Stimulated activated CD8-positive, alpha-beta memory T cell treated with anti-CD3 and anti-CD28 coated beads, Interleukin-2, amount 100 ng/mL, for 48 hours (primary cell): Measurements from ENCODE around the gene DEPDC5.

Source experiments
- DNase-seq, 2 donors: peaks; one replicate each; pipeline ENCODE4 v3.0.0-alpha.2; 2020; ENCODE audit warnings: low read depth in 2 of 2

DEPDC5 gene

DNA sequence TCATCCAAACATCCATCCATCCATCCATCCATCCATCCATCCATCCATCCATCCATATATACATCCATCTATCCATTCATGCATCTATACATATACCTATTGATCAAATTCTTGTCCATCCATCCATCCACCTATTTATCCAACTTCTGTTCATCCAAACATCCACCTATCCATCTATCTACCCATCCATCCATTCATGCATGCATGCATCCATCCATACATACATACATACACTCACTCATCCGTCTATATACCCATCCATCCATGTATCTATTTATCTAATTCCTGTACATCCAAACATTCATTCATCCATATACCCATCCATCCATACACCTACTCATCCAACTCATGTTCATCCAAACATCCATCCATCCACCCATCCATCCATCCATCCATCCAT lies 171.2 kb downstream of the DEPDC5 start:
- no peak for DNase-seq

DNA sequence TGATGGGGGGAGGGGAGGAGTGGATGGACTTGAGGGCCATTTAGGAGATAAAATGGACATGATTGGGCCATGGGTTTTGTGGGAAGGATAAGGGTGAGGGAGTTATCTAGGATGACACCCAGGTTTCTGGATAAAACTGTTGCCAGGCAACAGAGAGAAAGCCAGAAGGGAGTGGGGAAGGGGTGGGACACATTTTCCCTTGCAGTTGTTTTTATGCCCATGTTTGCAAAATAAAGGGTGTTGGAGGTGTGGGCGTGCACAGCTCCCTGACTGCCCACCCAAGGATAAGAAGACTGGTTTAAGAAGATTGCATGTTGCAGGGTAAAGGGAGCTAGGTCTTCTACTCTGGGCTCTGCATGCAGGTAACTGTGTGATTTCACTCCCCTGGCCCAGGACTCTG lies 172.2 kb downstream of the DEPDC5 start:
- no peak for DNase-seq

DNA sequence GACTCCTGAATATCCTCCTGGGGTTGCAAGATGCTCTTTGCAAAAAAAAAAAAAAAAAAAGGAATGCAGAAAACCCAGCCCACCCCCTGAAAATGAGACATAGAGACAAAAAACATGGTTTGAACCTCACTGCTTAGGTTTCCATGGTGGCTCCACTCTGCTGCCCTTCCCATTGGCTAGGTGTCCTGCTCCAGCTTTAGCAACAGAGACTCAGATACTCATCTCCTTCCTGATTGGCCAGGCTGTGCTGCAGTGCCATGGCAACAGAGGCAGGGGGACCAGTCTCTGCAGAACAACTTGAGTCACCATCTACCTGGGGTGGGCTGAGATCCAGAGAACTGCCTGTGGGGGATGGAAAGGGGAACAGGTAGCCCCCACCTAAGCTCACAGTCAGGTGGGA lies 173.2 kb downstream of the DEPDC5 start:
- no peak for DNase-seq

DNA sequence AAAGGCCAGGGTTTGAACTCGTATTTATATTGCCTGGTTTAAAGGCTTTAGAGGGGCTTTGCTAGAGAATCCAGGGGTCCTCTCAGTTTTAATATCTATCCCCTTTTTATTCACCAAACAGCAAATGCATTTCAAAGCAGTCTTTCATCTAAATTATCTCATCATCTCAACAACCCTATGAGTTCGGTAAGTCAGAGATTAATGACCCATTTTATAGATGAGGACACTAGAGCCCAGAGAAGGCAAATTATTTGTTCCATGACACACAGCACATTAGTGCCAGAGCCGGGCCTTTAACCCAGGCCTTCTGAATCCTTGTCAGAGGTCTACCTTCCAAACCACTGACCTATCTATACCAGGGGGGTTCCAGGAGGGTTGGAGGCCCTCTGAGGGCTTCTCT lies 173.7 kb downstream of the DEPDC5 start:
- DNase-seq = no peak

DNA sequence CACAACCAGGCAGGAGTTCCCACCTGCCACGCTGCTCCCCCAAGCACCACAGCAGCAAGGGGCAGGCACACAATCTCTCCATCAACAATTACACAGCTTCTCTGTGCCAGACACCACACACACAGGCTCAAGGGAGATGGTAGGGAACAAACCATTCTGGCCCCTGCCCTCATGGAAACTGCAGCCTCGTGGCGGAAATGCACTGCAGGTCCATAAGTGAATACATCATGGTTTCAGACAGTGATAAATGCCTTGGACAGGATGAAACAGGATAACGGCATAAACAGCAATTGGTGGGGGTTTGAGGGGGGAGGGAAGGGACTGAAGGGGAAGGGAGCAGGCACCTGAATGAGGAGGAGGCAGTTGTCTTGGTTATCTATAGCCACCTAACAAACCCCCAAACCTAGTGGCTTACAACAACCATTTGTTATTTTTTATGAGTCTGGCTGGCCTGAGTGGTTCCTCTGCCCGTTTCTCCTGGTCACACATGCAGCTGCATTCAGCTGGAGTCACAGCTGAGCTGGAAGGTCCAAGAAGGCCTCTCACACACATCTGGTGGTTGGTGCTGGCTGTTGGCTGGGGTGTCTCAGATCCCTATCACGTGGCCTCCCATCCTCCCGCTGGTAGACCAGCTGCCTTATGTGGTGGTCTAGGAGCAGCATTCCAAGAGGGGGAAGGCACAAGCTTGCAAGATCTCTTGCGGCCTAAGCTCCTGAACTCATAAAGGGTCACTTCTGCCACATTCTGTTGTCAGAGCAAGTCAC lies 175.5 kb downstream of the DEPDC5 start:
- no peak for DNase-seq

DNA sequence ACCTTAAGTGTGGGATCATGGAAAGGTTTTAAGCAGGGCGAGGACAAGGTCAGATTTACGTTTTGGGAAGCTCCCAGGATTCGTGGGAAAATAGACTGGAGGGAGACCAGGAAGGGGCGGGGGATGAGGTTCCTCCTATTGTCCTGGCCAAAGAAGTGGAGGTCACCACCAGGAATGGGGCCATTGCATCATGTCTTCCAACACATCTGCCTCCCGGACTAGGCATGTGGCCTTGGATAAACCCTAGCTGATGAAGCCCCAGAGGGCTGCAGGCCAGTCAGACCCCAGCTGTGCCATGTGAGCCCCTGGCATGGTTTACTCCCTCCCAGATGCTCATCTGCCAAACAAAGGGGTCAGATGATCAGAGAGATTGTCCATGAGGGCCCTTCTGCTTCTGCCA lies 179.0 kb downstream of the DEPDC5 start:
- DNase-seq = no peak

DNA sequence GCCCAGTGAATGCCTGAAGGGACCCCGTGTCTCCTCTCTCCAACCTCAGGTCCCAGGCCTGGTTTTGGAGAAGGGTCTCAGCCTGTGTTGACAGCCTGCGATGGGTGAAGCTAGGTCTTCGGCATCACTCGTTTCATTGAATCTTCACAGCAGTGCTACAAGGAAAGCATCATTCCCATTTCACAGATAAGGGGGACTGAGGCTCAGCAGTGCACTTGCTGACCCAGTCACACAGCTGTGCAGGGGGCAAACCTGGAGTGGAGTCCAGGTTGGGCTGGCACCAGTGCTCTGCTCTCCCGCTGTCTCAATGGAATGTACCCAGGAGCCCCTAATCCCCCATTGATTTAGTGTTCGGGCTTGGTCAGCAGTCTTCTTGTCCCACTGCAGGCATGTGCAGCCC lies 179.6 kb downstream of the DEPDC5 start:
- no peak for DNase-seq

DNA sequence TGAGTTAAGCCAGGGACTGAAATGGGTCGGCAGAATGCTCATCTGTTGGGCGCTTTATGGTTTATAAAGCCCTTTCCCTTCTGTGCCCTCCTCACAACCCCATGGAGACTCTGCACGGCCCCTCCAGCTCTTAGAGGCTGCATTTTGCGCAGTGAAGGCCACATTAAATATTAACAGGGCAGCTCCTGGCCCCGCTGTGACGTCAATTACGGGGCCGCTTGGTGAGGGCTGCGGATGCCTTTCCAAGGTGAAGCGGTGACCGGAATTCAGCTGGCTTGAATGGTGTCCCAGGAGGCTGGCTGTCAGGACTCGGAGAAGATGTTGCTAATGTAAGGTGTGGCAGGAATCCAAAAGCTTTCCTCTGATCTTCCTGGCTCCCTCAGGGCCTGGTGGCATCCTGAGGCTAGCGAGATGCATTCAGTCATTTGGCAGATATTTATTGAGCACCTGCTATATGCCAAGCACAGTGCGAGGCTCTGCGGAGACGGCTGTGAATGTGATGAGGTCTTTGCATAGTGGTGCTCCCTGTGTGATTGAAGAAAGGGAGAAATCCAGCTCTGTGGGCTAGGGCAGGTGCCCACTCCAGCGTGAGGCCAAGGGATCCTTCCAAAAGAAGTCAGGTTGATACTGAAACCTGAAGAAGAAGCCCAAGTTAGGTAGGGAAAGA lies 180.1 kb downstream of the DEPDC5 start:
- DNase-seq = no peak

DNA sequence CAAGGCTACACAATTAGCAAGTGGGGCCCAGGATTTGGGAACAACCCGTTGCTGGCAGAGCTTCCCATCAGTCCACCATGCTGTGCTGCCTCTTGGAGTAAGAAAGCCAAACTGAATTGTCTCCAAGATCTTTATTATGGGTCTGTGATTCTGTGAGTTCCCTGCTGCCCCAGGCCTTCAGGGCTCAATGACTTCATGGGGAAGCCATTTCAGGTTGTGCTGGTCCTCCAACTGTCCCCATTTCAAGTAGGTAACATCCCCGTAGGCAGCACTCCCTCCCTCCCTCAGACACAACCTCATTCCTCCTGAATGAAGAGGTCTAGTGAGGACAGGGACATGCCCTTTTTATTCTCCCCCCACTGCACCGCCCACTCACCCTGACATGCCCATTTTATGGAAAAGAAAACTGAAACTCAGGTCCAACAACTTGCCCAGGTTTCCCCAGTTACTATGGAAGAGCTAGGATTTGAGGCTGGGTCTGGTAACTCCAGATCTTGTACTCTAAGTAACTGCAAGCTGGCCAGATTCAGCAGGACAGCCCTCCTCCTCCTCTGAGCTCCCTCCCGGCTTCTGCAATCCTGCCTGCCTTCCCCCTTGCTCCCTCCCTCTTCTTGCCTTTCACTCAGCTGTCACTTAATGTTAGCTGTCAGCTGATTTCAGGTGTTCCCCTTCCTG lies 182.3 kb downstream of the DEPDC5 start:
- DNase-seq = no peak

DNA sequence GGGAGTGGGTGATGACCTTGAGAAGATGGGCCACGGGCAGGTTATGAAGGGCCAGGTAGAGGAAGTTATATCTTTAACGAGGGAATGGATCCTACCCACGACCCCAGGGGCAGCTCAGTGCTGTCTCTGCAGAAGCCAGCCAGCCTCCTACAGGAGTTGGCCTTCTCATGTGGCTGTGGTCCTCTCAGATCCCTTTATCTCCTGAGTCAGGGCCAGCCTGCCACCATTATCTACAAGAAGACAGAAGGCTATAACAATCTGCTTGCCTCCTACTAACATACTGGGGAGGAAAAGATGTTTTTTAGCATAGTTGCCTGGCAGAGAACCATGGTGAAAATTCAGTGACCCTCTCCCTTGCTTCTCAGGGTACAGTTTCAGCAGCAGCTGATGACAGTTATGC lies 183.5 kb downstream of the DEPDC5 start:
- DNase-seq = no peak

DNA sequence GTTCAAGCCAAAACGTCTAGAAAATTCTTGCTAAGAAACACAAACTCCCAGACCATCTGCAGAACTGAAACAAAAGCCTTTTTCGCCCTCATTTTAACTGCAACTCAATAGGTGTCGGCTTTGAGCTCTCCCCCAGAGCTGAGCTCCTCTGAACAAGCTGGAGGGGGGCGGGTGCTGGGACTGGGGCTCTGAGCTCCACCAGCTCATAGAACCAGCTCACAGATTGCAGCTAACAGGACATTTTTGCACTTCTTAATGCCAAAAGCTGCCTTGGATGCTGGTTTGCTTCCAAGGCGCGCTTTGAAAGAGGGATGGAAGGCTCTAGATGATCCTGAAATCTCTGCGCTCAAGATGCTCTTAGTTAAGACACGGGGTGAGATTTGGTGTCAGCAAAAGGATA lies 184.5 kb downstream of the DEPDC5 start:
- DNase-seq = no peak

DNA sequence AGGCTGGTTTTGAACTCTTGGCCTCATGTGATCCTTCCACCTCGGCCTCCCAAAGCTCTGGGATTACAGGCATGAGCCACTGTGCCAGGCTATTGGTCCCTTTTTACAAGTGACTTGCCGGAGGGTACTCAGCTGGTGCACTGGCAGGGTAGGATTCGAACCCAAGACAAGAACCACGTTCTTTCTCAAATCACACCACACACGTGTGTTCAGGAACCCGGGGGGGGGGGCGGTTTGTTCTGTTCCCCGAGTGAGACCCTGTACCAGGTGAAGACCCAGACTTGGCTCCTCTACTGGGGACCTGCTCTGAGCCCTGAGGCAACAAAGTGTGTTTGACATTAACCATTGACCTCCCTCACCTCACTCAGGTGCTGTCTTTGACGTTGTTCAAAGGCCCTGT lies 186.7 kb downstream of the DEPDC5 start:
- no peak for DNase-seq

DNA sequence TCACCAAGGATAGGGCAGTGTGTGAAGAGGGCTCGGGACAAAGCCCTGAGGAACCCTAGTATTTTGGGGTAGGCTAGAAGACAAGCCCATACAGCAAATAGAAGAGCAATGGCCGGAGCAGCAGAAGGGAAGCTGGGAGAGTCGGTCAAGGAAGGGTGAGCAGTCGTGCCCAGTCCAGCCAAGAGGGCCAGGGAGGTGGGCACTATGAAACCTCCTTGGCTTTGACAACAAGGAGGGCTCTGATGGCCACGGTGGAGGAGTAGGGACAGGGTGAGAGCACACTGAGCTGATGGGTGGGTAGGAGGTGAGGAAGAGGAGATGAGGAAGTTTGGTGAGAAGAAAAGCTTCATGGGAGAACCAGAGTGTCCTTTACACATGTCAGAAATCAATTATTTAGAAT lies 188.3 kb downstream of the DEPDC5 start:
- no peak for DNase-seq

DNA sequence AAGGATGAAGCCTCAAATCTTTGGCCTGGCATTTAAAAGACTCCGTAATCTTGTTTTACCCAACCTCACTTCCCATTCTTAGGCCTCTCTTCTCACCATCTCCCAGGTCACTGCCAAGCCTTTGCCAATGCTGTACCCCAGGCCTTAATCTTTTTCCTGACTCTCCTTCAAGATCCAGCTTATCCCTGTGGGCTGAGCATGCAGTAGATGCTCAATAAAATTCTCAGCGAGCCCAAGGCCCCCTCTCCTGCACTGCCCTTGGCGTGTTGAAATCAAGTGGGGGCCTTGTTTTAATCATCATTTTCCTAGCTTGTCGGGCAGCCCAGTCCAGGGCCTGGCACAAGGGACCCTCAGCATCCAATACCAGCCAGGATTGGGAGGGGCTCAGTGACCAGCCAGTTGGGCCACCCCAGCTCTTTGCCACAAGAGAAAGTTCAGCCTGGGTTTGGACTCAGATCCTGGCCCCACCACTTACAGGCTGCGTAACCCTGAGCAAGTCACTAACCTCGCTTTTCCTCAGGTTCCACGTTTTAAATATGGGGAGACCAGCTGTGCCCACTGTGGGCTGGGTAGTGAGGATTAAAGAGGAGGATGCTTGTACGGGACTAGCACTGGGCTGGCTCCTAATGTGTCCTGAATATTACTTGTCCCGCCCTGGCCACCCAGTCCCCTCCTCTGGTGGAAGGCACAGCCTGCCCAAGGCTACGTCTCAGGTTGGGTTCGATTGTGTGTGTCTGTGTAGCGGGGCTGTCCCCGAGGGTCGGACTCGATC lies 189.6 kb downstream of the DEPDC5 start:
- no peak for DNase-seq

DNA sequence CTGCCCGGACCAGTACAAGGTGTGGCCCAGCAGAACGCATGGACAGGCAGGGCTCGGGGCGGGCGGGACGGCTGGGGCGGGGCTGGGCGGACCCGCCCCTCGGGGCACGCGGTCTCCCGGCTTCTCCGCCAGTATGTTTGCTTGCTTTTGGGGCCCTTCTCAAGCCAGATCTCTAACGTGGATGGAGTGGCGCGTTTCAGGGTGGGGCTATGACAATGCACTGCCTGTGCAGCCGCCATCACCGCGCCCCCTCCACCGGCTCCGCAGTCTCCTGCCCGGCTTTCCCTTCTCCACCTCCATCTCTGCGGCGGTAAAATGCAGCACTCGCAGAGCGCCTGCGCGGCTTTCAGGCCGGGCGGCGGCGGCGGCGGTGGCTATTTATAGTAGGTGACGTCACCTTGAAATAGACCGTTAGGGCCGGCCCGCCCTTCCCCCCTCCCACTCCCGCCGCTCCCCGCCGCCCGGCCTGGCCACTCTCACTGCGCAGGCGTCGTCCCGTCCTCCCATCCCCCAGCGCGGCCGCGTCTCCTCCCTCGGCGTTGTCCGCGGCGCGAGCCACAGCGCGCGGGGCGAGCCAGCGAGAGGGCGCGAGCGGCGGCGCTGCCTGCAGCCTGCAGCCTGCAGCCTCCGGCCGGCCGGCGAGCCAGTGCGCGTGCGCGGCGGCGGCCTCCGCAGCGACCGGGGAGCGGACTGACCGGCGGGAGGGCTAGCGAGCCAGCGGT lies 190.3 kb downstream of the DEPDC5 start, which contains the start of gene YWHAH:
Gene YWHAH (plus strand): TSS at position 558 of the 722 bp plus-strand sequence. CDS start 199 bp downstream, outside the sequence.
- peak; percentile 92 to 95 for DNase-seq

DNA sequence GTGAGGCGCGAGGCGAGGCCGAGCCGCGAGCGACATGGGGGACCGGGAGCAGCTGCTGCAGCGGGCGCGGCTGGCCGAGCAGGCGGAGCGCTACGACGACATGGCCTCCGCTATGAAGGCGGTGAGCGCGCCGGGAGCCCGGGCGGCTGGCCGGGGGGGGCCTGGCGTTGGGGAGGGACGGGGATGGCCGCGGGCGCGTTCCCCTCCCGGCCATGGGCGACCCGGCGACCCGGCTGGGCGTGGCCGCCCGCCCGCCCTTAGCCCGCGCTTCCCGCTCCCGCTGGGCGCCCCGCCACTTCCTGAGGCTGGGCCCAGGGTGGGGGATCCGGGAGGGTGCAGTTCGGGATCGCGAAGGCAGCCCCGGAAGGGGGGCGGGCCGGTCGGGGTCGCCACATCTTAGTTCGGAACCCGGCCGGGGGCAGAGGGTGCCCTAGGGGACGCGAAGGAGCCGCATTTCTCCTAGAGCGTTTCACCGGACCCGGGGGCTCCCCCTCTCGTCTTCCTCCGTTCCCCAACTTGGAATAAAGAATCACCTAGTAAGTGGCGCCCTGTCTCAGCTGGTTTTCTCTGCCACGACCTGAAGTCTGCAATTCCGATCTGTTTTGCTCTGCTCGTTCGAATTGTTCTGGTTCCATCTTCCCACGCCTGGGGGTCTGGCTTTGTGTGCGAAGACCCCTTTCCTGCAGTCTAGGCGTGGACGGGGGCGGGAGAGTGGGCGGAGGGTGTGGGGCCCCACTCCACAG lies 191.1 kb downstream of the DEPDC5 start:
- peak; percentile 21 to 27 for DNase-seq

DNA sequence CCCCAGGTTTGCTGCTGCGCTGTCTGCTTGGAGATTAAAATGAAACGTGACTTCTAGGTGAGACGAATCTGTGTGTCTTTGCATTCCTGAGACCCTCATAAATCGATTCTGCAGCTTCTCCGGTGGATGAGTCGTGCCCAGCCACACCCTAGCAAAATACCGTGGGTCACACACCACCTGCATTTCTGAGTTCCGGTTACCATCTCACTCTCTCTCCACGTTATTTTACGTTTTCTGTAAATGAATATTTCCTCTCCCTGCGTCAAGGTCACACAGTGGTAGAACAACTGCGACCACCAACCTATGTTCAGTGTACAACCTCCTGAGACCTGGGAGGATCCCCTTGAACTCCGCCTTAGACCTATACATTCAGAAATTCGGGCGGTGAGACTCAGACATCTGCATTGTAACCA lies 191.6 kb downstream of the DEPDC5 start:
- DNase-seq = no peak

DNA sequence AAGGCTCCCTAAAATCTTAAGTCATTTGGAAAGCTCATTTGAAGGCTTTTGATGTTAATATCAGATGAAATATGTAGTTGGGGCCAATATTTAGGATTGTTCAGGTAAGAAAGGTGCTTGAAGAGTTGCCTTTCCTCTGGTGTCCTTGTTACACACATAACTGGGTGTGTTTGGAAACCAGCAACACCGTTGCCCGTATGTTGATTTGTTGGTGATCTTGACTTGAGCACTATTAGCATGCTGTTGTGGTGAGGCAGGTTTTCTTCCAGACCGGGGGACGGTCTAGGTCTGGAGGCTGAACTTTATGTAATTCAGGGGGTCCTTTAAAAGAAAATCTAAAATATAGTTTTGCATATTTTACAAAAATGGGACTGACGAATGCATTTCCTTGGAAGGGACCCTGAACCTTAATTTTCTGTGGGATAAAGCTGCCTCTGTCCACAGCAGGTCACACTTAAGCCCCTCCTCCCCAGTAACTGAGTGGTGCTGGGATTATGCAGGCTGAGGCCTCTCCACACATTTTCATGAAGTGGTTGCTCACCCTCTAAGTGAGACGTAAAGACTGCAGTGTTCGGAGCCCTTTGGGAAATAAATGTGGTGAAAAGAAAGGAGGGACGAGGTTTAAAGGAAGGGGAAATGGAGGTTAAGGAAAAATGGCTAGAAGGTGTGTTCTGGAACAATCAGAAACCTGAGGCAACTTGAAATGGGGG lies 192.3 kb downstream of the DEPDC5 start:
- DNase-seq = no peak

DNA sequence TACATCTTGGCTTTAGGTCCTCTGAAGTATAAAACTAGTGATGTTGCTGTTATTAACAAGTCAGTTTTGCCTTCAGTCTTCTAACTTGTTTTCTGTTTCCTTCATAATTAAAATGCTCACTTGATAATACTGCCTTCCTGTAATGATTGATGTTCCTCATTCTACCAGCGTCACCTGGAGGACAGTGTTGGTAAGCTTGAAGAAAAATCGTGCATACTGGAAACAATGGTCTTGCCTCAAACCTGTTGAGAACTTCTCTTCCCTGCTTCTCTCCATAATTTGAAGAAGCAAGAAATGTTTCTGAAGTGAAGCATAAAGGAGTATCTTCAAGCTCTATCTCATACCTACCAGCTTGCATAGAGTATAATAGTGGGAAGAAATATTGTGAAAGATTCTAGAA lies 193.5 kb downstream of the DEPDC5 start:
- no peak for DNase-seq

DNA sequence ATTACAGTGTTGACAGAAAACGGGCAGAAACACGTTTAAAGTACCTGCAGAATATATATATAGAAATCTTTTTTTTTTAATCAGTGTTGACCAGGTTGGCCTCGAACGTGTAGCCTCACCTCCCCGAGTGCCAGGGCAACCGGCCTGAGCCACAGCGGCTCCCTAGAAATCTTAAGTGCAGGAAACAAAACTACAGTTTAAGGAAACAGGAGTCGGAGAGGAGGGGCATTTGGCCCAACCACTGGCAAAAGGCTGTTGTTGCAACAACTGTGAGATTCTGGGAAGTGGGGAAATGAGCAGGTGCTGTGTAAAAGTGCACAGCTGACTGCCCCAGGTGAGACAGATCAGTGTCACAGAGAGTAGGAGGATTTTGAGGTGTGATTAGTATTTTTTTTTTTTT lies 194.2 kb downstream of the DEPDC5 start:
- DNase-seq = no peak
